Suprapubic skin (tissue), 4 donors: ENCODE data around the gene RYR1.

Experiments used
- POLR2A ChIP-seq, 2 donors: fragments of 450-650 bp; IDR thresholded peaks; one replicate each; pipeline ENCODE4 v1.6.1; 2017; ENCODE audit warnings: antibody characterized with exemption in 2 of 2, mild to moderate bottlenecking in 2 of 2, moderate library complexity in 2 of 2
- POLR2AphosphoS5 ChIP-seq, 3 donors: sonication (generic); formaldehyde crosslinking; IDR thresholded peaks; one replicate each; pipeline ENCODE4 v1.6.1; 2017; ENCODE audit warnings: antibody characterized with exemption in 3 of 3
- TF ChIP-seq, protein P1 (sequence below), 2 donors: fragments of 200-600 bp in 1 of 2; fragments of 450-650 bp in 1 of 2; sonication (generic) in 1 of 2; IDR thresholded peaks; one replicate each; pipeline ENCODE4 v1.5.1; 2016 to 2019; ENCODE audit warnings: antibody characterized with exemption in 2 of 2, mild to moderate bottlenecking in 1 of 2, moderate library complexity in 1 of 2

DNA sequence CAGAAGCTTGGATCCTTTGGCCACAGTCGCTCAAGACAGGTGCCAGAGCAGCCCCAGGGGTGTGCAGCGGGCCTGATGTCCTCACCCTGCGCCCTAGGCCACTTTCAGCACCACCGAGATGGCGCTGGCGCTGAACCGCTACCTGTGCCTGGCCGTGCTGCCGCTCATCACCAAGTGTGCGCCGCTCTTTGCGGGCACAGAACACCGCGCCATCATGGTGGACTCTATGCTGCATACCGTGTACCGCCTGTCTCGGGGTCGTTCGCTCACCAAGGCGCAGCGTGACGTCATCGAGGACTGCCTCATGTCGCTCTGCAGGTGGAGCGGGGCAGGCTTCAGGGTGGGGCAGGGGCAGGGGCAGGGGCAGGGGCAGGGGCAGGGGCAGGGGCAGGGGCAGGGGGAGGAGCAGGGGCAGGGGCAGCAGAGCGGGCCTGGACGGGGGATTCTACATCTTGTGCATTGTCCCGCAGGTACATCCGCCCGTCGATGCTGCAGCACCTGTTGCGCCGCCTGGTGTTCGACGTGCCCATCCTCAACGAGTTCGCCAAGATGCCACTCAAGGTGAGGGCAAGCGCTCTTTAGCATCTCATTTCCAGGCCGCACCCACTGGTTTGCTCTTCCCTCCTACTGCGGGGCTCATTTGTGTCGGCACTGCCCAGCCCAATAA is 69.1 kb downstream of the RYR1 start:
- TF ChIP-seq, protein P1, sequence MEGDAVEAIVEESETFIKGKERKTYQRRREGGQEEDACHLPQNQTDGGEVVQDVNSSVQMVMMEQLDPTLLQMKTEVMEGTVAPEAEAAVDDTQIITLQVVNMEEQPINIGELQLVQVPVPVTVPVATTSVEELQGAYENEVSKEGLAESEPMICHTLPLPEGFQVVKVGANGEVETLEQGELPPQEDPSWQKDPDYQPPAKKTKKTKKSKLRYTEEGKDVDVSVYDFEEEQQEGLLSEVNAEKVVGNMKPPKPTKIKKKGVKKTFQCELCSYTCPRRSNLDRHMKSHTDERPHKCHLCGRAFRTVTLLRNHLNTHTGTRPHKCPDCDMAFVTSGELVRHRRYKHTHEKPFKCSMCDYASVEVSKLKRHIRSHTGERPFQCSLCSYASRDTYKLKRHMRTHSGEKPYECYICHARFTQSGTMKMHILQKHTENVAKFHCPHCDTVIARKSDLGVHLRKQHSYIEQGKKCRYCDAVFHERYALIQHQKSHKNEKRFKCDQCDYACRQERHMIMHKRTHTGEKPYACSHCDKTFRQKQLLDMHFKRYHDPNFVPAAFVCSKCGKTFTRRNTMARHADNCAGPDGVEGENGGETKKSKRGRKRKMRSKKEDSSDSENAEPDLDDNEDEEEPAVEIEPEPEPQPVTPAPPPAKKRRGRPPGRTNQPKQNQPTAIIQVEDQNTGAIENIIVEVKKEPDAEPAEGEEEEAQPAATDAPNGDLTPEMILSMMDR (IDR thresholded peaks at IDR 0.05), result no peak
- TF ChIP-seq POLR2A (IDR thresholded peaks at IDR 0.05), result no peak
- TF ChIP-seq POLR2AphosphoS5 (IDR thresholded peaks at IDR 0.05), result no peak
